Measurements from ENCODE around the gene SLC28A1. TPM values are rescaled to one million over a fixed set of nuclear protein-coding genes. Genes with fewer than 3 reads are reported as not detected.
"Not testable (repeated sequence)": the region's sequence is repeated elsewhere in the genome, so short reads cannot be mapped to it uniquely, and the experiment has no call there.

Gene SLC28A1
- total and polyA plus RNA-seq, 5 experiments from 2014 or later: not detected

- H3K4me1 Mint-ChIP-seq, DNase-seq, POLR2A ChIA-PET, H3K36me3 Mint-ChIP-seq, H3K27ac Mint-ChIP-seq, H3K27me3 Mint-ChIP-seq, H3K9me3 Mint-ChIP-seq, ATAC-seq, H3K4me3 Mint-ChIP-seq: not testable (repeated sequence)
Measured at GRCh38 chr15:84924821-84925569, 40.5 kb downstream of the SLC28A1 start.

- Mint-ChIP-seq H3K27ac (no peak overlapping the region), H3K4me1 (peaks cover 5 to 8% (median 5%) of the 10 kb centered on the region in 4 donors), H3K4me3 (no peak overlapping the region), H3K9me3 (no peaks in the 10 kb centered on the region), H3K27me3 (no peaks in the 10 kb centered on the region), H3K36me3 (no peaks in the 10 kb centered on the region)
- ATAC-seq: no peak
- no peak for DNase-seq
- POLR2A ChIA-PET: interaction anchor here (0.6 kb wide), 1 partner anchor 14 kb away, joined by 3 read pairs; no protein-coding TSS in a partner anchor
Measured at GRCh38 chr15:84925906-84926305, 41.4 kb downstream of the SLC28A1 start.

- ATAC-seq: no peak
- H3K27me3 Mint-ChIP-seq: no peaks in the 10 kb centered on the region
Measured at GRCh38 chr15:84926491-84927230, 42.2 kb downstream of the SLC28A1 start.

GRCh38 chr15:84928843-84929168 is 44.3 kb downstream of the SLC28A1 start:
- H3K27ac Mint-ChIP-seq: no peak overlapping the region
- H3K36me3 Mint-ChIP-seq: no peaks in the 10 kb centered on the region
- H3K4me3 Mint-ChIP-seq: no peak overlapping the region
- no peaks in the 10 kb centered on the region for H3K9me3 Mint-ChIP-seq
- ATAC-seq: no peak
- peaks cover 5 to 8% (median 6%) of the 10 kb centered on the region in 4 donors for H3K4me1 Mint-ChIP-seq
- no peaks in the 10 kb centered on the region for H3K27me3 Mint-ChIP-seq
- POLR2A ChIA-PET: no interaction called here
- no peak for DNase-seq

More at GRCh38 chr15:84926491-84927230, 42.2 kb downstream of the SLC28A1 start:
- no peak for DNase-seq
- Mint-ChIP-seq H3K9me3 (no peaks in the 10 kb centered on the region), H3K4me3 (no peak overlapping the region), H3K4me1 (peaks cover 5 to 8% (median 5%) of the 10 kb centered on the region in 4 donors), H3K27ac (no peak overlapping the region), H3K36me3 (no peaks in the 10 kb centered on the region)
- POLR2A ChIA-PET: interaction anchor here (0.7 kb wide), 1 partner anchor 1484 kb away, joined by 4 read pairs; no protein-coding TSS in a partner anchor

- ATAC-seq: no peak
Measured at GRCh38 chr15:84929795-84930603, 45.5 kb downstream of the SLC28A1 start.

GRCh38 chr15:84934942-84935729 is 50.7 kb downstream of the SLC28A1 start:
- Mint-ChIP-seq H3K9me3 (no peaks in the 10 kb centered on the region), H3K27me3 (peaks cover 0 to 6% (median 4%) of the 10 kb centered on the region in 5 donors), H3K4me3 (no peak overlapping the region), H3K36me3 (no peaks in the 10 kb centered on the region), H3K4me1 (peaks cover 0 to 1% (median 0%) of the 10 kb centered on the region in 4 donors), H3K27ac (no peak overlapping the region)
- no peak for ATAC-seq
- POLR2A ChIA-PET: no interaction called here
- DNase-seq: no peak

More at GRCh38 chr15:84929795-84930603, 45.5 kb downstream of the SLC28A1 start:
- H3K4me1 Mint-ChIP-seq: peaks cover 5 to 8% (median 6%) of the 10 kb centered on the region in 4 donors
- no peak overlapping the region for H3K4me3 Mint-ChIP-seq
- POLR2A ChIA-PET: no interaction called here
- no peak for DNase-seq
- H3K27ac Mint-ChIP-seq: no peak overlapping the region
- no peaks in the 10 kb centered on the region for H3K36me3 Mint-ChIP-seq
- no peaks in the 10 kb centered on the region for H3K27me3 Mint-ChIP-seq
- H3K9me3 Mint-ChIP-seq: no peaks in the 10 kb centered on the region

GRCh38 chr15:84937144-84937543 is 52.7 kb downstream of the SLC28A1 start:
- peaks cover 0 to 1% (median 0%) of the 10 kb centered on the region in 4 donors for H3K4me1 Mint-ChIP-seq
- H3K36me3 Mint-ChIP-seq: no peaks in the 10 kb centered on the region
- H3K4me3 Mint-ChIP-seq: no peak overlapping the region
- peak overlapping the region in 1 of 10 donors; percentile 68 for H3K27ac Mint-ChIP-seq
- H3K9me3 Mint-ChIP-seq: no peaks in the 10 kb centered on the region
- POLR2A ChIA-PET: no interaction called here
- H3K27me3 Mint-ChIP-seq: peaks cover 0 to 6% (median 4%) of the 10 kb centered on the region in 5 donors
- DNase-seq: no peak
- no peak for ATAC-seq

- Mint-ChIP-seq H3K9me3 (no peaks in the 10 kb centered on the region), H3K4me3 (no peak overlapping the region), H3K36me3 (no peaks in the 10 kb centered on the region), H3K27ac (no peak overlapping the region), H3K4me1 (no peaks in the 10 kb centered on the region), H3K27me3 (peaks cover 0 to 6% (median 4%) of the 10 kb centered on the region in 5 donors)
- POLR2A ChIA-PET: no interaction called here
- DNase-seq (no peak), ATAC-seq (no peak)
Measured at GRCh38 chr15:84938726-84939125, 54.3 kb downstream of the SLC28A1 start.

GRCh38 chr15:84940399-84940798 is 55.9 kb downstream of the SLC28A1 start:
- Mint-ChIP-seq H3K4me3 (no peak overlapping the region), H3K4me1 (no peaks in the 10 kb centered on the region), H3K36me3 (no peaks in the 10 kb centered on the region), H3K27ac (no peak overlapping the region), H3K9me3 (no peaks in the 10 kb centered on the region), H3K27me3 (peaks cover 0 to 7% (median 4%) of the 10 kb centered on the region in 5 donors)
- no peak for DNase-seq
- no peak for ATAC-seq
- POLR2A ChIA-PET: interaction anchor here (0.6 kb wide), 1 partner anchor 14 kb away, joined by 3 read pairs; no protein-coding TSS in a partner anchor

GRCh38 chr15:84942456-84942855 is 58.0 kb downstream of the SLC28A1 start:
- DNase-seq (no peak), ATAC-seq (no peak)
- no peaks in the 10 kb centered on the region for H3K4me1 Mint-ChIP-seq
- no peaks in the 10 kb centered on the region for H3K36me3 Mint-ChIP-seq
- H3K9me3 Mint-ChIP-seq: no peaks in the 10 kb centered on the region
- H3K4me3 Mint-ChIP-seq: no peak overlapping the region
- H3K27ac Mint-ChIP-seq: no peak overlapping the region
- POLR2A ChIA-PET: no interaction called here
- H3K27me3 Mint-ChIP-seq: peaks cover 0 to 7% (median 4%) of the 10 kb centered on the region in 5 donors

- ATAC-seq (no peak), DNase-seq (no peak)
- Mint-ChIP-seq H3K27ac (peak overlapping the region in 1 of 10 donors; percentile 15), H3K9me3 (no peaks in the 10 kb centered on the region), H3K27me3 (peaks cover 0 to 4% (median 1%) of the 10 kb centered on the region in 5 donors), H3K36me3 (peaks cover 0 to 2% (median 0%) of the 10 kb centered on the region in 3 donors), H3K4me1 (no peaks in the 10 kb centered on the region), H3K4me3 (no peak overlapping the region)
- POLR2A ChIA-PET: interaction anchor here (0.5 kb wide), 1 partner anchor 91 kb away, joined by 6 read pairs; no protein-coding TSS in a partner anchor
Measured at GRCh38 chr15:84944311-84944710, 59.8 kb downstream of the SLC28A1 start.

GRCh38 chr15:84944861-84945260 is 60.4 kb downstream of the SLC28A1 start:
- Mint-ChIP-seq H3K4me3 (no peak overlapping the region), H3K27me3 (peaks cover 0 to 7% (median 2%) of the 10 kb centered on the region in 5 donors), H3K36me3 (peaks cover 0 to 2% (median 0%) of the 10 kb centered on the region in 3 donors), H3K4me1 (no peaks in the 10 kb centered on the region), H3K27ac (no peak overlapping the region), H3K9me3 (no peaks in the 10 kb centered on the region)
- DNase-seq (no peak), ATAC-seq (no peak)
- POLR2A ChIA-PET: no interaction called here

Measured in naive thymus-derived CD8-positive, alpha-beta T cell (primary cell).